ENCODE measurements around the gene FMC1.
"Not testable (repeated sequence)": the region's sequence is repeated elsewhere in the genome, so short reads cannot be mapped to it uniquely, and the experiment has no call there.

FMC1 gene

DNA sequence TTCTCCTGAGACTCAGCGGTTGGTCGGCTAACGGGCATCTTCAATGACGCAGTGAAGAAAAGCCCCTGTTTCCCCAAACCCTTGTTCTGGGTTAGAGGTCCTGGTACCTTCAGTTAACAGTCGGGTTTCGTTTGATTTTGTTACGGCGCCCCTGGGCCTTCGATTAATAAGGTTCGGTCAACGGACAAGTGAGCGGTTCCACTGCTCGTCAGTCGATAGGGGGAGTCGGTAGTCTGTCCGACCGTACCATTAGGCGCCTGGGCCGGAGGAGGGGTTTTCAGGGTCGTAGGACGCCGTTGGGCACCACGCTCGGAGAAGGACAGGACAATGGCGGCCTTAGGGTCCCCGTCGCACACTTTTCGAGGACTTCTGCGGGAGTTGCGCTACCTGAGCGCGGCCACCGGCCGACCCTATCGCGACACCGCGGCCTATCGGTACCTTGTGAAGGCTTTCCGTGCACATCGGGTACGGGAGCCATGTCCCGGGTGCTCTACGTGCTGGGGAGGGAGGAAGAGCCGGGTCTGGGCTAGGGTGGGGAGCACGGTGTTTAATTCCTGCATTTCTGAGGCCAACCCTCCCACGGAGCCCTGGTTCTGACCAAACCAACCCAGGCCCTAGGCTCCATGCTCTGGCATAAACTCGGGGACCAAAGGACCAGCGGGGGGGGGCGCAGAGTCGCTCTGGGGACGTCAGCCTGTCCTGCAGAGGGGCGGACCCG is at the start of gene FMC1:
FMC1 (plus strand) TSS at position 280 of the 718 bp plus-strand sequence; CDS start at position 328, 48 bp downstream.
- DNase-seq: peak; percentile 83

GRCh38 chr7:139292821-139293220 is 48.3 kb upstream of the FMC1 start:
- no peak for DNase-seq

GRCh38 chr7:139293534-139293933 is 47.6 kb upstream of the FMC1 start:
- no peak for DNase-seq

DNA sequence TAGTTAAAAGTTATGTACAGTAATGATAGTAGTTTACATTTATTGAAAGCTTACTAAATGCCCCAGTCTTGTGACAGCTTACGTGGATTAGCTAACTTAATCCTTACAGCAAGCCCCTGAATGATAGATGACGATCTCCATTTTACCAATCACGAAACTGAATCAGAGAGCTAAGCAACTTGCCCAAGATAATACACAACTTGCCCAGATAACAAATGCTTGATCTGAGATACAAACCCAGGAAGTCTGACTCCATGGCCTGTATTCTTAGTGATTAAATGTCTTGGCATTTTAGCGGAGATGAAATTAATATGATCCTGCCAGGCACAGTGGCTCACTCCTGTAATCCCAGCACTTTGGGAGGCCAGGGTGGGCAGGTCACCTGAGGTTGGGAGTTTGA is 46.9 kb upstream of the FMC1 start:
- no peak for DNase-seq

DNA sequence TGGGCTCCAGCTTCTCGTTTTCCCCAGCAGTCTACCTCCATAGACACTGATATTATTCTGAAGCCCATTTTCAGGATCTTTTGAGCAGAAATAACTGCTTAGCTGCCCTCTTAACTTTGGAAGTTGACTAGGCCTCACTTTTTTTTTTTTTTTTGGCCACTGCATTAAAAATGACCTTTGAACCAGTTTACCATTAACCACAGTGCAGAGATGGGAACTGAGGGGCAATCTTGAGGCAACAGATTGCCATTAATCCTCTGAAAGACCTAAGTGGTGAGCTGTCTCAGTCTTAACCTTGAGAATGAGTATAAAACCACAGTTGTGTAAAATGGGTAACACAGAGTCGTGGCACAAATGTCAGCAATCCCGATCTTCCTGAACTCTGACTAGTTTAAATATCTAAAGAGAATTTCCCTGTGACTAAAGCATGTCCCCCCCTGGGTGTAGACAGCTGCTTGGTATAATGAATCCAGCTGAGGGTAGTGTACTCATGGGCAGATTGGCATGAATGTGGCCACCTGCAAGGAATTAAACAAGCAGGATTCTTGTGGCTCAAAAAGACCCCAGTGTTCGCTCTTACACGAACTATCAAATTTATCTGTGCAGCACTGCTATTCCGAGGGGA is 46.1 kb upstream of the FMC1 start:
- no peak for DNase-seq

GRCh38 chr7:139297795-139298194 is 43.3 kb upstream of the FMC1 start:
- no peak for DNase-seq

DNA sequence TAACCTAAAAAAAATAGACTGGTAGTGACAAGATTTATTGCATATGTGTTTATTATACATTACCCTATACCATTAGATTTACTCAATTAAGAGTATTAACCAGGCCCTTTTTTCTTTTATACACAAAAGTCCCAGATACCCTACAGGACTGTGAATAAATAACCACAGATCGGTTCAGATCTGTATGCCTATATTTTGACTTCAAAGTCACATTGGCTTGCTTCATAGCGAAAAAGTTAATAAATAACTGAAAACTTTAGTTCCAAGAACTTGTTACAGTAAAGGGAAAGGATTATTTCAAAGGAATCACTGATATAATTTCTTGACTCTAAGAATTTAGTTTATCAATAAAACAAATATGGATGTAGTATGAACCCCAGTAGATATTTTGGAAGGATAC is 41.8 kb upstream of the FMC1 start:
- DNase-seq: no peak

DNA sequence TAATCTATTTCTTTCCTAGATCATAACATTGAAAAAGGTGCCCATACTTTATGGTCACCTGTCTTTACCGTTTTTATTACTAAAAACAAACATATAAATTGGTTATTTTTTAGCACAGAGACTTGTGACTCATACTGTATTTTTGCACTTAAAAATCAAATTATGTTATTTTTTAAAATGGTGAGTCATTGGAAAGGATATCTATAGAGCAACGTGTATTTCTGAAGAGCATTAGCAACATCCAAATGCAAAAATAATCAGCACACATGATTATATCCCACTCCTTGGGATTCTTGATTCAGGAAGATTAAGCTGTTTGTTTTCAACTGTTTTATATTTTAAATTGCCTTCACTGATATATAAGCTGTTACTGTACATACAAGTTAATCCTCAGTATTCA is 40.7 kb upstream of the FMC1 start:
- DNase-seq: no peak

- no peak for DNase-seq
Observed at GRCh38 chr7:139304517-139304916, 36.6 kb upstream of the FMC1 start.

GRCh38 chr7:139317939-139318505 is 23.1 kb upstream of the FMC1 start:
- DNase-seq: no peak

DNA sequence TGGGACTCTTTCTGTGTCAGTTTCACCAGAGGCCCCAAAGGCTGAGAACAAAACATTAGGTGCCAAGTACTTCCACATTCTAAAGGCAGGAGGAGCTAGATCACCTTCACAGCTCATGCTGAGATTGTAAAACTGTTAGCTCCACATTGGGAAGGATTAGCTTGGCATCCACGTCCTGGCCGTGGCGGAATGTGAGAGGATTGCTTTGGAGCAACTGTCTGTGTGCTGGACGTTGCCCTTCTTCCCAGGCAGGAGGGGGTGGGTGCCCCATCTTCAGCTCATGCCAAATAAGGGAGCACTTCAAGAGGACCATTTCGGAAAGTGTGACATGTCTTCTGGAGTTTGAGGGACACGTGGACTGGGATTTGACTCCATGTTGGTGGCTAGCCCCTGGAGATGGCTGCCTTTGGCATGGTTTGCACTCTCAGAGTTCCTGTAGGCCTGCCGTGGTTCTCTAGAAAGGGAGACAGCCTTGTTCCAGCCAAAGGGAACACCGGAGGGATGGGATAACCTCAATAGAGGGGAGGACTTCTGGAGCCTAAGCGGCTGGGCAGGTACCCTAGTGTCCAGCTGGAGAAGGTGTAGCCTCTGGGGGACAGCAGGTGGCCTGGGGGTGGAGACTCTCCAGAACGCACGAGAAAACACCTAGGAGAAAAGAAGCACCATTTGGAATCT is 19.9 kb upstream of the FMC1 start:
- DNase-seq: peak; percentile 8

DNA sequence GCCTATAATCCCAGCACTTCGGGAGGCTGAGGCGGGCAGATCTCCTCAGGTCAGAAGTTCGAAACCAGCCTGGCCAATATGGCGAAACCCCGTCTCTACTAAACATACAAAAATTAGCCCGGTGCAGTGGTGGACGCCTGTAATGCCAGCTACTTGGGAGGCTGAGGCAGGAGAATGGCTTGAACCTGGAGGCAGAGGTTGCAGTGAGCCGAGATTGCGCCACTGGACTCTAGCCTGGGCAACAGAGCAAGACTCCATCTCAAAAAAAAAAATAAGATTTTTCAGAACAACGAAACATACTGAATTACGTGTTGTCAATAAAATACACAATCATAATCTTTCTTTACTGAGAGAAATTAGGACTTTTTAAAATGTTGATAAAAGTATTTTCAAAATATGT is 16.4 kb upstream of the FMC1 start:
- not testable (repeated sequence) for DNase-seq

GRCh38 chr7:139328375-139328774 is 12.8 kb upstream of the FMC1 start:
- DNase-seq: peak; percentile 77

DNA sequence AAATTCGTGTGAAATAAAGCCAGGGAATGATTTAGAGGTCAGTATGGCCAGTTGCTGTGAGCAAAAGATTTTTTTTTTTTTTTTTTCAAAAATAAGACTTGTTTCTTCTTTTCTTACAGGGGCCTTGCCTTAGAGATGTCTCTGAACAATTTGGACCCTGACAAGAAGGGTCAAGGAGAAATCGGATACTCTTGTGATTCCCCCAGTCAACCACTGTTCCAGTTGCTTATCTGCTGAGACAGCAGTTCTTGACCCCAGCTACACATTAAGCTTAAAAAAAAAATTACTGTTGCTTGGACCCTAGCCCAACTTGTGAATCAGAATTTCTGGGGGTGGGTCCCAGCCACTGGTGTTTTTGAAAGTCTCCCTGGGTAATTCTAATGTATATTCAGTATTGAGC is 12.0 kb upstream of the FMC1 start:
- no peak for DNase-seq

GRCh38 chr7:139330333-139331030 is 10.7 kb upstream of the FMC1 start:
- no peak for DNase-seq

DNA sequence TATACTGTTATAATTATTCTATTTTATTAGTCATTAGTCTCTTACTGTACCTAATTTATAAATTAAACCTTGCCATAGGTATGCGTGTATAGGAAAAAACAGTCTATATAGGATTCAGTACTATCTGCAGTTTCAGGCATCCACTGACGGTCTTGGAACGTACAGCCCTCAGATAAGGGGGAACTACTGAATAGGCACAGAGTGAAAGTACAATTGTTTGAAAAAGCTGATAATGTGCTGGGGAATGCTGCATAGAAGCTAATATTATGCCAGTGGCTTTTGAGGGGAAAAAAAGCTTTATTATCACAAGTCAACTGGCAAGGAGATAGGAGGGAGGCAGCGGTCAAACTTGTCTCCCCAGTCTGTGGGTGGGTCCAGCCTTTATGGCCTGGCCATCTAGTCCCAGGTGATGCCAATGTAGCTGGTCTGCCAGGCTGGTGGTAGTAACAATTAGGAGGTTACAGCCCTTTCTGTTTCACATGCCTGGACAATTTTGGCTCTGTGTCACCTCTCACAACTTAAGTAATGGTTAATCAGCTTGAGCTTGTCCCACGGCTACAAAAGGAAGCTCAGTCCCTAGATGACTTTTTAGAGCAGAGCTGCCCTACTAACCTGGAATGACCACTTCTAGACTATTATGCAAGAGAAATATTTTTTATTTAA is 8.3 kb upstream of the FMC1 start:
- no peak for DNase-seq

- not testable (repeated sequence) for DNase-seq
Observed at GRCh38 chr7:139333443-139333842, 7.7 kb upstream of the FMC1 start.

DNA sequence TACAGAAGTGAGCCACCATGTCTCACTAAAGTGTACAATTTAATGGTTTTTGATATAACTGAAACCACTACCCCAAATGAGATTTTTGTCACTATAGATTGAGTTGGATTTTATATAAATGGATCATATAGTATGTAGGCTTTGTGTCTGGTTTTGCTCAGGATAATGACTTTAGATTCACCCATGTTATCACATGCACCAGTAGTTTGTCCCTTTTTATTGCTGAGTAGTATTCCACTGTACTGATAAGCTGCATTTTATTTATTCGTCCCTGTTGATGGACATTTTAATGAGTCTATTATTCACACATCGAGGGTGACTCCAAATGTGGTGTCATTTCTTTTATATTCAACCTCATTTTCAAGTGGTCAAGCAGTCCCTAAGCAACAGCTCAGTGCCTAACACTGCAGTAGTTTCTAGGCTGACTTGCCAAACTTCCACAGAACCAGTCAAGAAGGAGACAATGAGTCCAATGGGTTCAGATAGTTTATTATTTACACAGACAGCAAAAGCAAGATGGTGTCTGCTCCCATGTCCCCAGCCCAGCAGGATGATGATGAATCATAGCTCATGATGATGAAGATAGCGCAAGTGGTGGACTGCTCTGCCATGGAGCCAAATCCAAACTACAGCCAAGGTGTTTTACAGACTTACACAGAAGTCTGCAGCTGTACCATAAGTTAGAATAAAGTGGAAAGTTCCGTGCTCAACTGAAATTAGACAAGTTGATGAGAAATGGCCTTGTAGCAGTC is 6.6 kb upstream of the FMC1 start:
- no peak for DNase-seq

DNA sequence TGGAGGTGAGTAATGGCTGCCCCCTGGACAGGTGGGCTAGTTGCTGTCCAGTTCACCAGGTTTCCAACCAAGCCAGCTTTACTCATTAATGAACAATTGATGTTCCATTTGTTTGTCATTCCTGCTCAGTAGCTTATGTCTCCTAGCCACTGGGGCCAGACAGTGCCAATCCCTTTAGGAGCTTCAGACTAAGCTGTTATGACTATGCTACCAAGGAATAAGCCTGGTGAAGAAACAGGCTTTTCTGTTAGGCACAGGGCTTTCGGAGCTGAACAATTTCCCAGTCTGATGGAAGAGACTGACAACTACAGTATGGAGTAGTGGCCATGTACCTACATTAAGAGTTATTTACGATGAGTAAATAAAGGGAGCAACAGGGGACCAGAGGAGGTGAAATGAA is 2.1 kb upstream of the FMC1 start:
- no peak for DNase-seq

DNA sequence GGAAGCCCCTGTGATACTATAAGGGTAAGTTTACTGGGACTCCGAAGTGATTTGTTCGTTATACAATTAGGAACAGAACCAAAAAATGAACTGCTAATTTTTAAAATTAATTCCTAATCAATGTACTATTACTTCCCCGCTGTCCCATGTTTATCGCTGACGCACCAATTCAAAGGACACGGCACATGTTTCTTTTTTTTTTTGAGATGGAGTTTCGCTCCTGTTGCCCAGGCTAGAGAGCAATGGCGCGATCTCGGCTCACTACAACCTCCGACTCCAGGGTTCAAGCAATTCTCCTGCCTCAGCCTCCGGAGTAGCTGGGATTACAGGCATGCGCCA is 1.5 kb upstream of the FMC1 start:
- DNase-seq: no peak

GRCh38 chr7:139340037-139340807 is 915 bp upstream of the FMC1 start:
- peak; percentile 98 for DNase-seq

- no peak for DNase-seq
Observed at GRCh38 chr7:139340808-139341057, 404 bp upstream of the FMC1 start.
